Measurements from ENCODE around the gene RSPRY1.

DNA sequence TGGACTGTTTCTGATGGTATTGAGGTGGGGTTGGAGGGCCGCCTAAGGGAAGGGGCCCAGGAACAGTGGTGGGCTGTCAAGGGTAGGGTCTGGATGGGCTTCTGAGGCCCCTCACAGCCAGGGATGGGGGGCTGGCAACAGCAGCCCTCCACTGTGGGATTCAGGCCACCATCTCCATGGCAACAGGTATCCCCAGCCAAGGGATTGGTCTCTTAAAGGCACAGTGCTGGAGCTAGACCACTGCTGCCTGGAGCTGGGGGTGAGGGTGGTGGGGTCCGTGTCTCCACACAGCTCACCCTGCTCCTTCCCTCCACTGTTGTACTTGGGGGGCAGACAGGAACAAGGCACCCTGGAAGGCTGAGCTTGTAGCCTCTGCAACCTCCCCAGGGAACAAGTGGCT lies 42.1 kb upstream of the RSPRY1 start:
- TF ChIP-seq, protein P1, sequence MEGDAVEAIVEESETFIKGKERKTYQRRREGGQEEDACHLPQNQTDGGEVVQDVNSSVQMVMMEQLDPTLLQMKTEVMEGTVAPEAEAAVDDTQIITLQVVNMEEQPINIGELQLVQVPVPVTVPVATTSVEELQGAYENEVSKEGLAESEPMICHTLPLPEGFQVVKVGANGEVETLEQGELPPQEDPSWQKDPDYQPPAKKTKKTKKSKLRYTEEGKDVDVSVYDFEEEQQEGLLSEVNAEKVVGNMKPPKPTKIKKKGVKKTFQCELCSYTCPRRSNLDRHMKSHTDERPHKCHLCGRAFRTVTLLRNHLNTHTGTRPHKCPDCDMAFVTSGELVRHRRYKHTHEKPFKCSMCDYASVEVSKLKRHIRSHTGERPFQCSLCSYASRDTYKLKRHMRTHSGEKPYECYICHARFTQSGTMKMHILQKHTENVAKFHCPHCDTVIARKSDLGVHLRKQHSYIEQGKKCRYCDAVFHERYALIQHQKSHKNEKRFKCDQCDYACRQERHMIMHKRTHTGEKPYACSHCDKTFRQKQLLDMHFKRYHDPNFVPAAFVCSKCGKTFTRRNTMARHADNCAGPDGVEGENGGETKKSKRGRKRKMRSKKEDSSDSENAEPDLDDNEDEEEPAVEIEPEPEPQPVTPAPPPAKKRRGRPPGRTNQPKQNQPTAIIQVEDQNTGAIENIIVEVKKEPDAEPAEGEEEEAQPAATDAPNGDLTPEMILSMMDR (IDR thresholded peaks at IDR 0.05), result no peak
- no peak for TF ChIP-seq POLR2A (IDR thresholded peaks at IDR 0.05)
